Common myeloid progenitor, CD34-positive (primary cell): ENCODE measurements around the gene STON2.

Source experiments
- CTCF ChIA-PET: fragments of 350-600 bp; sonication (Branson Sonifier 250); formaldehyde crosslinking; loops from one replicate; lab custom pipeline; 2021; ENCODE audit warnings: antibody characterized with exemption; lab: Charles Lee
- POLR2A ChIA-PET: fragments of 350-600 bp; sonication (Branson Sonifier 250); formaldehyde crosslinking; loops from one replicate; lab custom pipeline; 2021; ENCODE audit warnings: antibody characterized with exemption; lab: Charles Lee
- DNase-seq, 3 donors: peaks; one replicate each; pipeline versions ENCODE4 v3.0.0 to v3.0.0-alpha.2; 2013
- H3K27ac ChIP-seq, 2 experiments: 1 replicate in 1 of 2; 2 replicates in 1 of 2; pipeline ENCODE4 v1.7.0; 2013; ENCODE audit warnings: inconsistent platforms in 2 of 2, low read length in 2 of 2, mild to moderate bottlenecking in 2 of 2, low read depth in 1 of 2, moderate library complexity in 1 of 2; ENCODE audit not compliant: severe bottlenecking in 2 of 2, insufficient read depth in 1 of 2, poor library complexity in 1 of 2
- H3K27me3 ChIP-seq, 5 experiments: replicated peaks in 2 of 5; 1 replicate in 3 of 5; 2 replicates in 2 of 5; pipeline versions ENCODE4 v1.6.1 to v1.7.0; 2013; ENCODE audit warnings: low read length in 4 of 5, mild to moderate bottlenecking in 2 of 5, moderate library complexity in 2 of 5, inconsistent platforms in 1 of 5; ENCODE audit not compliant: insufficient read depth in 5 of 5, control insufficient read depth in 4 of 5
- H3K36me3 ChIP-seq, 4 experiments: 1 replicate in 2 of 4; 2 replicates in 2 of 4; pipeline versions ENCODE4 v1.6.1 to v1.7.0; 2013; ENCODE audit warnings: low read length in 3 of 4, control low read depth in 1 of 4, mild to moderate bottlenecking in 1 of 4; ENCODE audit not compliant: control insufficient read depth in 4 of 4, insufficient read depth in 4 of 4
- H3K4me1 ChIP-seq, 4 experiments: 1 replicate in 3 of 4; 2 replicates in 1 of 4; pipeline versions ENCODE4 v1.6.1 to v1.7.1; 2013; ENCODE audit warnings: low read length in 3 of 4, mild to moderate bottlenecking in 3 of 4, control low read depth in 1 of 4, inconsistent platforms in 1 of 4, moderate library complexity in 1 of 4; ENCODE audit not compliant: control insufficient read depth in 4 of 4, insufficient read depth in 4 of 4; ENCODE audit errors: control extremely low read depth in 1 of 4
- H3K4me3 ChIP-seq, 7 experiments: 1 replicate in 4 of 7; 2 replicates in 3 of 7; pipeline versions ENCODE4 v1.5.1 to v1.7.0; 2013; ENCODE audit warnings: mild to moderate bottlenecking in 7 of 7, low read length in 6 of 7, moderate library complexity in 6 of 7, inconsistent platforms in 2 of 7, low read depth in 2 of 7, control low read depth in 1 of 7; ENCODE audit not compliant: insufficient read depth in 4 of 7, control insufficient read depth in 1 of 7; ENCODE audit errors: extremely low read depth in 1 of 7
- H3K9me3 ChIP-seq, 5 experiments: 1 replicate in 4 of 5; 2 replicates in 1 of 5; pipeline versions ENCODE4 v1.6.1 to v1.7.1; 2013; ENCODE audit warnings: low read length in 4 of 5, mild to moderate bottlenecking in 2 of 5, inconsistent platforms in 1 of 5, low read depth in 1 of 5, moderate library complexity in 1 of 5; ENCODE audit not compliant: control insufficient read depth in 4 of 5, insufficient read depth in 2 of 5; ENCODE audit errors: control extremely low read depth in 1 of 5
- WGBS: methylation state at CpG from one replicate; pipeline ENCODE4 v1.1.5; 2013; ENCODE audit not compliant: insufficient coverage; 5-methylcytosine and 5-hydroxymethylcytosine counted together

The STON2 gene

DNA sequence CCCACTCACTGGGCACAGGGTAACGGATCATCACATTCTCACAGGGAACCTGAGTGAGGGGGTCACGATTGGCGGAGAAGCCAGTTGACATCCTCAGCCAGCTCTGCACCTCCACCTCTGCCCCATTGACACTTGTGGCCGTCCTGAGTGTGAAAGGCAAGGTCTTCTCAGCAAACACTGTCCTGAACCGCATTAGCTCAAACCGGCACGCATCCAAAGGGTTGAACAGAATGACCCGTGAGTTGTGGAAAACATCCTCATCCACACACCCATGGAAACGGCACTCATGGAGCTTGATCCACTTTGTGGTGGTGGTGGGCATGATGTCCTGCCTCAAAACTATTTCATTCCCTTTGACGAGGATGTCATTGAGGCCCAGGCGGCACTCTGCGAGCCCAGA lies 123.0 kb downstream of the STON2 start:
- no peak overlapping the region for H3K4me3 ChIP-seq
- 99% methylated on average over 11 of the region's 12 CpGs for WGBS
- no peak overlapping the region for H3K27ac ChIP-seq
- no peaks in the 10 kb centered on the region for H3K9me3 ChIP-seq
- peaks cover 0 to 12% (median 0%) of the 10 kb centered on the region in 4 experiments for H3K4me1 ChIP-seq
- H3K36me3 ChIP-seq, result peaks cover 2 to 36% (median 20%) of the 10 kb centered on the region in 4 experiments
- CTCF ChIA-PET, result interaction anchor here (1.4 to 14.6 kb wide), 4 partner anchors 8 to 187 kb away, joined by 4 to 285 read pairs (median 13); no protein-coding TSS in a partner anchor
- POLR2A ChIA-PET, result no interaction called here
- no peaks in the 10 kb centered on the region for H3K27me3 ChIP-seq
- DNase-seq, result no peak

DNA sequence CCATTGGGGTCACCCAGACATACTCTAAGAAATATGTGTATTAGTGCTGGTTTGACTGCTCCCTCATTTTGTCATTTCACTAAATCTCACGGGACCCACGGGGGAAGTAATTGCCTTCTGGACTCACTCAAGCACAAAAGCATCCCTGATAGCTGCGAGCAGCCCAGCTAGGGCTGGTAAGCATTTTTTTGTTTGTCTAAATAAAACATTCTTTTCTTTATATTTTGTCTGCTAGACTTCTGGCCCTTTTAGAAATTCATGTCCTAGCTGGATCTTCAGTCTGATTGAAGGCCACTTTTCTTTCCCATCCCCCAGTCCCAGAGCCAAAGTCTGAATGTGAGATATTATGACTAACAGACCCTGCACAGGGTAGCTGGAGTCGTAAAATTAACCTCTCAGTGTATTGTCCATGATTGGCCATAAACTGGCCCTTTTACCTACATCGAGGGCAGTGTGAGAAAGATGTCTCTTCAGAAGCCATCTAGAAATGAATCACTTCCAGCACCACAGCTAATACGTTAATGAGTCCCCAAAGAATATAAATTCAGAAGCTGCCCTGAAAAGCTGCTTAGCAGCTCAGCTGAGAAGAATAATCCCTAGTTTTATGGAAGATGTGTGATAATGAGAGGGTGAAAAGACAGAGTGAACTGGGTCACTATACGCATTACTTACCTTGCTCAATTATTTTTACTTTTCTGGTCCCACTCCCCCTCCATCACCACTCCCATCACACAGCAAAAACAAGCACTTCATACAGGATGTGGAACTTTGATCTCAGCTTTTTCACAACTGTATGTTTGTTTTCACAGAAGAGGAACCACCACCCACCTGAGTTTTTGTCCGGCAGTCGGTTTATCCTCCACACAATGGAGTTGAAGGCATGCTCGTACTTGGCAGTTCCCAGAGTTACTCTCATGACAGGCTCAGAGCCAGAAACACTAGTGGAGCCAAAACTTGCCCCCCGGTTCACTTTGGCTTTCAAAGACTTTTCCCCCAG lies 123.8 kb downstream of the STON2 start:
- CTCF ChIA-PET, result interaction anchor here (1.0 to 14.6 kb wide), 4 partner anchors 8 to 187 kb away, joined by 3 to 285 read pairs (median 7); no protein-coding TSS in a partner anchor

DNA sequence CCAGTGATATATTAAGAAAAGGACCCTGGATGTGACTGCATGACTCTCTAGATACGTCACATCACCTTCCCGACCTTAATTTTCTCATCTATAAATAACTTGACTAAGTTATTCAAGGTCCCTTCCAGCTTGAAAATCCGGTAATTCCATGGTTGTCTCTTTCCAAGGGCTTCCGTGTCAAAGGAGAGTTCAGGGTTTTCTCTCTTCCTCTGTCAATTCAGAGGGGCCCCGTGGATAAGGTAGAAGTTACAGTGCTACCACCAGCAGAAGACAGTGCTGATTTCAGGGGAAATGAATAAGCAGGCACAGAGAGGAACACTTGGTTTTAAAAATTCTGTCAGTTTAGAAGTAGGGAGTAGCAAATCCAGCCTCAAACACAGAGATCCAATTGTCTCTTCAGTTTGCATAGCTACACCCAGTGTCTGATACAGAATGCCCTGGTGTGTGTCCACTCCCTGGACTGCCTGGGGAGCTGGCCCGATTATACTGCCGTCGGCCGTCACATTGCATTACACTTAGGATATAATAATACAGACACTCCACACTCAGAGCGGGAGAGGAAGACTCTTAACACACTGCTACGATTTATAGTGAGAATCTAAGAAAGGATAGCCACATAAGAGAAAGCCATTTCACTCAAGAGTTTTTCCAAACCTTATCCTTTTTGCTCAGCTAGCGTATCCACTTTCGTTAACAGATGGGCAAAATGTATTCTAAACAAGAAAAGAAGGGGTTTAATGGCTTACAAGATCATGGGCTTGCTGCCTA lies 124.6 kb downstream of the STON2 start:
- no peaks in the 10 kb centered on the region for H3K9me3 ChIP-seq
- no peak overlapping the region for H3K27ac ChIP-seq
- H3K27me3 ChIP-seq, result no peaks in the 10 kb centered on the region
- WGBS, result 85% methylated on average over 7 of the region's 13 CpGs
- H3K4me1 ChIP-seq, result peaks cover 0 to 12% (median 0%) of the 10 kb centered on the region in 4 experiments
- H3K36me3 ChIP-seq, result peaks cover 2 to 40% (median 21%) of the 10 kb centered on the region in 4 experiments
- ChIA-PET POLR2A (no interaction called here), CTCF (interaction anchor here (0.6 to 14.6 kb wide), 6 partner anchors 8 to 202 kb away, joined by 3 to 285 read pairs (median 4); no protein-coding TSS in a partner anchor)
- no peak for DNase-seq
- H3K4me3 ChIP-seq, result no peak overlapping the region

More for the DNA sequence above, 123.8 kb downstream of the STON2 start:
- H3K27me3 ChIP-seq, result no peaks in the 10 kb centered on the region
- H3K9me3 ChIP-seq, result no peaks in the 10 kb centered on the region
- 87% methylated on average over 4 of the region's 11 CpGs for WGBS
- H3K36me3 ChIP-seq, result peaks cover 2 to 36% (median 20%) of the 10 kb centered on the region in 4 experiments
- no peak for DNase-seq
- H3K27ac ChIP-seq, result no peak overlapping the region
- no peak overlapping the region for H3K4me3 ChIP-seq
- POLR2A ChIA-PET, result no interaction called here
- peaks cover 0 to 12% (median 0%) of the 10 kb centered on the region in 4 experiments for H3K4me1 ChIP-seq

DNA sequence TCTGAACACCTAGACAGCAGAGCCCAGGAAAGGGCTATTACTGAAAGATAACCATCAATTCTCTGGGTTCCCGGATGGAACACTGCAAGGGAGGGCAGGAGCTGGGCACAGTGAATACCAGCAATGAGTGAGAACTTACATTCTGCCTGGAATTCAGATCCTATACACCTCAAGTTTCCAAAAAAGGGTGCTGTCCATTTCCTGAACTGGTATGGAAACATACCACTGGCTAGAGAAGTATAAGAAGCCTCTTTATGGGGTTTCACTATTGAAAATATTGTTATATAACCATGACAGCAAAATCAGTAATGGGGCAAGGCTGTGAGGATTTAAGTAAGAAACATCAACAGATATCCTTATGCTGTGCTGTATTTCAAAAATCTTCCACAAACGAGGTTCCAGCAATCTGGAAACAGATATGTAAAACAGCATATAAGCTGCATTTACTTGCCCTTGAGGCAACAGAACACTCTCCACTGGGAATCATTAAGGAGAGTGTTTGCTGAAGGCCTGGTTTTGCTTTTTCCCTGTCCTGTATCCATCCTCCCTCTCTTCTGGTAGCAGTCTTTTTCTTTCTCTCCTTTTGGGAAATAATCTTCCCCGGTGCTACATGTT lies 126.1 kb downstream of the STON2 start:
- POLR2A ChIA-PET, result no interaction called here

DNA sequence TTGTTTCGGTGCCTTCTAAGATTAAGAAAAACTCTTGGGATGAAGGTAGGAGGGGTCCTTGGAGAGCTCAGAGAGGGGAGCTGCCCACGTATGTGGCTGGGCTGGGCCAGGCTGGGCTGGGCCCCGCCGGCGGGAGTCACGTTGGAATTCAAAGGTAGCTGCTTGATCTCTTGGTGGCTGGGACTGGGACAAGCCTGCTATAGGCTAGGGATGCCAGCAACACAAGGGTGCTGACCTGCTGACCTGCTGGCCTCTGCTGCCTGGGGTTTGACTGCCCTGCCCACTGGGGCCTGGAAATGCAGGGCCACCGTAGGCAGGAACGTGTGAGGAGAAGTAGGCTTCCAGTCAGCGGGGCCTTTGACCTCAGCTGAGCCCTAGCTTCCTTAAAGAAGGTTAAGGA lies 126.6 kb downstream of the STON2 start:
- Histone ChIP-seq H3K27me3 (no peaks in the 10 kb centered on the region), H3K4me1 (peaks cover 0 to 18% (median 5%) of the 10 kb centered on the region in 4 experiments), H3K4me3 (no peak overlapping the region), H3K27ac (no peak overlapping the region), H3K36me3 (peaks cover 2 to 45% (median 25%) of the 10 kb centered on the region in 4 experiments), H3K9me3 (no peaks in the 10 kb centered on the region)
- 96% methylated on average over 9 of the region's 9 CpGs for WGBS
- CTCF ChIA-PET, result interaction anchor here (1.2 to 14.6 kb wide), 3 partner anchors 17 to 182 kb away, joined by 4 to 285 read pairs (median 5); no protein-coding TSS in a partner anchor
- no peak for DNase-seq
- POLR2A ChIA-PET, result no interaction called here

More for the DNA sequence above, 126.1 kb downstream of the STON2 start:
- Histone ChIP-seq H3K4me3 (no peak overlapping the region), H3K36me3 (peaks cover 2 to 45% (median 25%) of the 10 kb centered on the region in 4 experiments), H3K4me1 (peaks cover 0 to 18% (median 2%) of the 10 kb centered on the region in 4 experiments), H3K27ac (no peak overlapping the region), H3K27me3 (no peaks in the 10 kb centered on the region), H3K9me3 (no peaks in the 10 kb centered on the region)
- WGBS, result 95% methylated on average over 2 of the region's 3 CpGs
- DNase-seq, result no peak
- CTCF ChIA-PET, result interaction anchor here (1.2 to 14.6 kb wide), 2 partner anchors 114 to 181 kb away, joined by 4 to 285 read pairs; no protein-coding TSS in a partner anchor

DNA sequence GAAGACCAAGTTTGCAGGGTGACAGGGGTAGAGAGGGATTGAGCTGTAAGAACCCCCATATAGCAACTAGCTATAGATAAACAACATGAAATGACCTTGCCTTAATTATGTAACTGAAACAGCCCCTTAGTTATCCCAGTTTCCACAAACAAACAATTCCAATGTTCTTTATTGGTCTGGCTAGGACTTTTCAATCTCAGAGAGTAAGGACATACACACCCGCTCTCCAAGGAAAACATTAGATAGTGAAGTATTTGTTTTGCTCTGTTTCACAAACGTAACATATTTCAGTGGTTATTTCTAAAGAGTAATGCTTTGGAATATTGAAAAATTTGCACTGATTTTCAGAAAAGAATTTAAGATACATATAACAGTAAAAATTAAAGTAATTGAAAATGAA lies 127.8 kb downstream of the STON2 start:
- peaks cover 7 to 22% (median 16%) of the 10 kb centered on the region in 4 experiments for H3K4me1 ChIP-seq
- DNase-seq, result no peak
- H3K9me3 ChIP-seq, result no peaks in the 10 kb centered on the region
- WGBS, result no CpG with 5 or more reads among the region's 2 CpGs
- peaks cover 2 to 35% (median 20%) of the 10 kb centered on the region in 4 experiments for H3K36me3 ChIP-seq
- CTCF ChIA-PET, result interaction anchor here (1.4 to 14.6 kb wide), 9 partner anchors 10 to 198 kb away, joined by 3 to 285 read pairs (median 5); no protein-coding TSS in a partner anchor
- no peak overlapping the region for H3K27ac ChIP-seq
- no peaks in the 10 kb centered on the region for H3K27me3 ChIP-seq
- POLR2A ChIA-PET, result no interaction called here
- H3K4me3 ChIP-seq, result no peak overlapping the region
